Epidermal melanocyte (primary cell): ENCODE results near the gene ZNF780B.
"Not testable (repeated sequence)": the region's sequence is repeated elsewhere in the genome, so short reads cannot be mapped to it uniquely, and the experiment has no call there.

Experiments used
- DNase-seq: peaks from one replicate; pipeline ENCODE4 v3.0.0; 2011; ENCODE audit warnings: low spot score; ENCODE audit not compliant: insufficient read length

The ZNF780B gene

GRCh38 chr19:40055832-40056504 is at the start of gene ZNF780B:
TSS of gene ZNF780B (minus strand) at chr19:40056231. CDS start at chr19:40050332, 5,899 bp downstream.
- peak; percentile 47 for DNase-seq

- no peak for DNase-seq
Observed at GRCh38 chr19:40104754-40105153, 48.7 kb upstream of the ZNF780B start.

DNA sequence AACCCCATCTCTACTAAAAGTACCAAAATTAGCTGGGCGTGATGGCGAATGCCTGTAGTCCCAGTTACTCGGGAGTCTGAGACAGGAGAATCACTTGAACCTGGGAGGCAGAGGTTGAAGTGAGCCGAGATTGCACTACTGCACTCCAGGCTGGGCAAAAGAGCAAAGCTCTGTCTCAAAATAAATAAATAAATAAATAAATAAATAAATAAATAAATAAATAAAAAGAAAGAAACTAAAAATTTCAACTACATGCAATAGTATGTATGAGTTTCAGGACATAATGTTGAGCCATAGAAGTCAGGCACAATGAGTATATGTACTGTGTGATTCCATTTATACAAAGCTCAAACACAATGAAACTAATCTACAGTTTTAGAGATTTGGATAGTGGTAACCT is 47.6 kb upstream of the ZNF780B start:
- DNase-seq = no peak

DNA sequence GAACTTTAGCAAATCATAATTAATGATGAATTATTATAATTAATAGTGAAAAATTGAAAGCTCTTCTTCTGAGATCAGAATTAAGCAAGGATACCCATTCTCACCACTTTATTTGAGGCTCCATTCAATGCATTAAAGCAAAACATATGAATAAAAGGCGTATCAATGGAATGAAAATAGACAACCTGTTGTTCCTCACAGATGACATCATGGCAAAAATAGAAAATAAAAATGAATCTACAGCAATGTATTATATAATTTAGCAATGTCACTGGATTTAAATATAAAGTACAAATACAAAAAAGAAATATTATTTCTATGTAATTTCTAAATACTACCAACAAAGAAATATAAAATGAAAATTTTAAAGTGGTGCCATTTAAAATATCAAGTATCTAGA is 45.8 kb upstream of the ZNF780B start:
- no peak for DNase-seq

DNA sequence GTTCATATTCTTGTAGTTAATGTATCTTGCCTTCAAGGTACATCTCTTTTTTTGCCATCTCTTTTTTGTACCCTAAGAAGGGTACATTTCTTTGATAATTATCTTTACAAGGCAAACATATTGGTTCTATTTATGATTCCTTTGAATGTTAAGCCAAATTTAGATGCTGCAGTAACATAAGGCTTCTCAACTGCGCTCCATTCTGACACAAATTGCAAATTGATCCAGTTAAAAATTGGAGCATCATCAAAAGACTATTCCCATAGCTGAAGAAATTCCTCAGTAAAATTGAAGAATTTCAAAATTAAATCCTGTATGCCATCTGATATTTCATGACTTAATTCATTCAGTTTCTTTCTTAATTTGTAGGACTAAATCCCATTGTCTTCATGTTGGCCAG is 37.4 kb upstream of the ZNF780B start:
- DNase-seq = no peak

DNA sequence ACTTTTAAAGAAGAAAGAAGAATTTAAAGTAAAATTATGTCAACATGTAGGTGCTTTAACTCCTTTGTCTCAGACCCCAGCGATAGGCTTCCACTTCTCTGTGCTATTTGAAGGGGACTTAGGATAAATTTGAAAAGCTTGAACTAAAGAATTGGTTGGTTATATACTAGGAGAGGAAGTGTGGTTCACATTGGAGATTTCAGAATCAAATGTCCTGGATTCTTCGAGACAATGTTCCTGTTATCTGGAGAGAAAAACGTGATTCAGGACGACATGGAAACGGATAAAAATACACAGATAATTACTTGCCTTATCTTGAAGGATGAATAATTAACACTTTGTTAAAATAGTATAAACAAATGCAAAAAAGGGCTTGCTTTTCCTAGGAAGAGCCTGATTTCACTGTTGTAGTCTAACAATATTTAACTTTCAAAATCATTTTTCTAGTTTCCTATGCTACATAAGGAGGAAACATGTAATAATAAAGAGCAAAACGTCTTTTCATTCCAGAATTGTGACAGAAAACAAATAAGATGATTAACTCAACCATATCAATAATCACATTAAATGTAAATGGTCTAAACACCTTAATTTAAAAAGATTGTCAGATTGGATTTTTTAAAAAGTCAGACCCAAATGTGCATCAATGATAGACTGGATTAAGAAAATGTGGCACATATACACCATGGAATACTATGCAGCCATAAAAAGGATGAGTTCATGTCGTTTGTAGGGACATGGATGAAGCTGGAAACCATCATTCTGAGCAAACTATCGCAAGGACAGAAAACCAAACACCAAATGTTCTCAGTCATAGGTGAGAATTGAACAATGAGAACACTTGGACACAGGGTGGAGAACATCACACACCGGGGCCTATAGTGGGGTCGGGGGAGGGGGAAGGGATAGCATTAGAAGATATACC is 35.4 kb upstream of the ZNF780B start:
- DNase-seq = no peak

DNA sequence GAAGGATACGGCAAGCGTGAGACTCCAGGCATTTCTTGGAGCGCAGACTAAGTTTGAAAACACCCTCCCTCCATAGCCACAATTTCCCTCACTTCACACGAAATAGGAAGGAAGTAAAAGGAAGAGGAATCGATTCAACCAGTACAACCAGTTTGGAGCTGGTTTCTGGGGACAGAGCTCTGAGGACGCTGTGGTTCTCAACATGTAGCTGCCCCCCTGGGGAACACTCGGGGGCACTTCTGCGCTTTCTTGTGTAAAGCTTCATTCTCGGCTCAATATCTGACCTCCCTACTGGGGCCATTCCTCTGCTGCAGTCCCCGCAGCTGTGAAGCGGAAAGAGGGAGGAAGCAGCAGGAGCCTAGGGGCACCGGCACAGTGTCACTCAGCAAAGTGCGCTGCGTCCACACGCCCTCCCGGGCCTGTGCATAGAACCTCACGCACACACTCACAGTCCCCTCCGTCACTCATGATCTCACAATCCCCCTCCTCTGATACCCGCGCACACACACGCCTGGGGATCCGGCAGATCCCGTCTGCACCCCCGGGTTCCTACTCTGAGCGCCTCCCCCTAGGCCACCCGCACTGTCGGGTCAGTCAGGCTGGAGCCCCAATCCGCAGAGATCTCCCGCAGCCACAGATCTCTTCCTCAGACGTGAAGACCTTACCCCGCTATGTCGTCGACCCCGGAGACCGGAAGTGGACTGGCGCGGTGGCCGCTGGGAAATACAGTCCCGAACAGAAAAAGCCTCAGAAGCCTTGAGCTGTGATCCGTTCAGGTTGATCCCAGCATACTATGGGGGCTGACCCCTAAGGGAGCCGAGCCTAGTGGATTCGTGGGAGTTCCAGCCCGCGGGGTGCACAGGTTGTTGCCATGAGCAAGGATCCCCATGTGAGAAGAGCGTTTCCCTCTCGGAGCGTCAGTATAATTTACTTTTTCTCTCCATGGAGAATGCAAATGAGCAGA is 34.5 kb upstream of the ZNF780B start, which contains the start of gene ZNF780A:
TSS of gene ZNF780A (minus strand) at position 703 of the 964 bp plus-strand sequence. CDS start 6,190 bp downstream, outside the sequence.
- peak; percentile 75 for DNase-seq

- no peak for DNase-seq
Observed at GRCh38 chr19:40089462-40089861, 33.4 kb upstream of the ZNF780B start.

DNA sequence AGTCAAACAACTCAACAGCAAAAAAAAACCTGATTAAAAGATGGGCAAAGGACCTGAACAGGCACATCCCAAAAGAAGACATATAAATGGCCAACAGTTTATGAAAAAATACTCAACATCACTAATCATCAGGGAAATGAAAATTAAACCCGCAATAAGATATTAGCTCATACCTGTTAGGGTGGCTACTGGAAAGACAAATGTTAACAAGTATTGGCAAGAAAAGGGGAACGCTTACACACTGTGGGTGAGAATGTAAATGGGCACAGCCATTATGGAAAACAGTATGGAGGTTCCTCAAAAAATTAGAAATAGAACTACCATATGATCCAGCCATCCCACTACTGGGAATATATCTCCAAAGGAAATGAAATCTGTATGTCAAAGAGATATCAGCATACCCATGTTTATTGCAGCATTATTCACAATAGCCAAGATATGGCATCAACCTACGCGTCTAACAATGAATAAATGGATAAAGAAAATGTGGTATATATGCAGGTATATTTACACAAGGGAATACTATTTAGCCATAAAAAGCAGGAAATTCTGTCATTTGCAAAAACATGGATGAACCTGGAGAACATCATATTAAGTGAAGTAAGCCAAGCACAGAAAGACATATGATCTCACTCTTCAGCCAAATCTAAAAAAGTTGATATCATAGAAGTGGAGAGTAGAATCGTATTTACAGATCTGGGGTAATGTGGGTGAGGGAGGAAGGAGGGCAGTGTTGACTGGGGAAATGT is 32.4 kb upstream of the ZNF780B start:
- no peak for DNase-seq

DNA sequence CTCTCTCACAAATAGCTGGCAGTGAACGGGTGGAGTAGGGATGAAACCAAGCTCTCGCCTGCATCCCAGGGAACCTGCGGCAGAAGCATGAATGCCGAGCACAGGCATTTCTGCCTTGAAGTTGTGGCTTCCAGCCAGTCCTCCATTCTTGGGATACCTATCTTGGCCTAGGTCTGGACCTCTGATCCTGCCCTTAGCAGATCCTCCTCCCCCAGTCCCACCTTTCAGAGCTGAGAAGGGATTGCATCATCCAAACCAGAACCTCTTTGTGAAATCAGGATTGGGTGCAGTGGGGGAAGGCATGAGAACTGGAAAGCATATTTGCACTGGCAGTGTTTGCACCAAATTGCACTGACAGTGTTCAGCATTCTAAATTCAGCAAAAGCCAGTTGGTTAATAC is 28.9 kb upstream of the ZNF780B start:
- no peak for DNase-seq

- no peak for DNase-seq
Observed at GRCh38 chr19:40081411-40081810, 25.4 kb upstream of the ZNF780B start.

- DNase-seq = no peak
Observed at GRCh38 chr19:40080289-40080688, 24.3 kb upstream of the ZNF780B start.

DNA sequence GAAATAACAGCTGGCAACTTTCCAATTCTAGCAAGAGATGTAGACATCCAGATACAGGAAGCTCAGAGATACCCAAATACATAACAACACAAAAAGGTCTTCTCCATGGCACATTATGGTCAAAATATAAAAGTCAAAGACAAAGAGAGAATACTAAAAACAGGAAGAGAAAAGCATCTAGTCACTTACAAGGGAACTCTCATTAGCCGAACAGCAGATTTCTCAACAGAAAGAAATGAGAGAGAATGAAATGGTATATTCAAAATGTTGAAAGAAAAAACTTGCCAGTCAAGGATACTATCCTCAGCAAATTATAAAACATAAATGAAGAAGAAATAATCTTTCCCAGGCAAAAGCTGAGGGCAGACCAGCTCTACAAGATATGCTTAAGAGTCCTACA is 22.3 kb upstream of the ZNF780B start:
- DNase-seq = no peak

- DNase-seq = no peak
Observed at GRCh38 chr19:40070058-40070457, 14.0 kb upstream of the ZNF780B start.

DNA sequence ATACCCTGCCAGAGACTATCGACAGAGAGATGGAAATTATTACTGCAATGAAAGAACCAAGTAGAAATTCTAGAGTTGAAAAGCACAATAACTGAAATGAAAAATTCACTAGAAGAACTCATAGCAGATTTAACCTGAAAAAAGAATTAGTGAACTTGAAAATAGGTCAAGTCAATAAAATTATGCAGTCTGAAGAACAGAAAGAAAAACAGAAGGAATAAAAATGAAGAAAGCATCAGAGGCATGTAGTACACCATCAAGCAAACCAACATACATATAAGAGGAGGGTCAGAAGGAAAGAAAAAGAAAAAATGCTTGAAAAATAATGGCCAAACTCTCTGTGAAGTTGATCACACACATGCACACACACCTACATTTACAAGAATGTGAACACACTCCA is 3.6 kb upstream of the ZNF780B start:
- no peak for DNase-seq

GRCh38 chr19:40057166-40057565 is 1.1 kb upstream of the ZNF780B start:
- DNase-seq = no peak

GRCh38 chr19:40056505-40056904 is 474 bp upstream of the ZNF780B start:
- DNase-seq = no peak

DNA sequence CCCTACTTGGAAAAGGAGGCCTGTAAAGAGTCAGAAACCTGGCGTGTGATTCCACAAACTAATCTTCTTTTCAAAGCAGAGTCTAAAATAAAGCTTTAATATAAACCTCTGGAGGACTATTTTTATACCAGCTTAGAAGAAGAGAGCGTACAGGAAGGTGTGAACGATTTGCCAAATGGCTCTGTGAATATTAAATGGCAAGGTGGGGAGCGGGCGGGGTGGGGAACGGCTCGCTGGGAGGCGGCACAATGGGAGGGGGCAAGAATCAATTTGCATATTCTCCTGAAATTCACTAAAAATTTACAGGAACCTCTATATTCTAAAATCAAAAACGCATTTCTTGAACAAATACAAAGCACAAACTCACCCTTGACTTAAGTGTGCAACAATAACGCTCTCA is 982 bp downstream of the ZNF780B start:
- no peak for DNase-seq

DNA sequence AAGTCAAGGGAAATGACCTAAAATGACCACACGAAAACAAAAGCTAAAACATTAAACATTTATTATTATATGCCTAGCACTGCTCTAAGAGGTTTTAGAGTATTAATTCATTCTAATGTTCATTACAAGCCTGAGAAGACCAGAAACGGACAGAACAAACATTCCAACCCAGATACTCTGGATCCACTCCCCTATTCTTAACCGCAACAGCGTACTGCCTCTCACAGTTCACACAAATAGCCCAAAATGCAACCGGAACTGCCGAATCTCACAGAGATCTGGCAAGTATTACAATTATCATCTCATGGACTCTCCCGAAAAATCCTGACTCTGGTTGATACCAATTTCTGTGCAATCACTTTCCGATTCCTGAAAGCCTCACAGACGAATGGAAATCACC is 1.4 kb downstream of the ZNF780B start:
- DNase-seq = no peak

DNA sequence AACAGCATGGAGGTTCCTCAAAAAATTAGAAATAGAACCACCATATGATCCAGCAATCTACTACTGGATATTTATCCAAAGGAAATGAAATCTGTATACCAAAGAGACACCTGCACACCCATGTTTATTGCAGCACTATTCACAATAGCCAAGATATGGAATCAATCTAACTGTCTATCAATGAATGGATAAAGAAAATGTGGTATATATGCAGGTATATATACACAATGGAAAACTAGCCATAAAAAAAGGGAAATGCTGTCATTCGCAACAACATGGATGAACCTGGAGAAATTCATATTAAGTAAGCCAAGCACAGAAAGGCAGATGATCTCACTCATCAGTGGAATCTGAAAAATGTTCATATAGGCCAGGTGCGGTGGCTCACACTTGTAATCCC is 2.5 kb downstream of the ZNF780B start:
- DNase-seq = no peak

- DNase-seq = not testable (repeated sequence)
Observed at GRCh38 chr19:40041718-40042117, 14.3 kb downstream of the ZNF780B start.
